ENCODE data around the gene FNDC3A. TPM values are rescaled to one million over a fixed set of nuclear protein-coding genes. Genes with fewer than 3 reads are reported as not detected.
A peak's percentile ranks its signal among the peaks of the same experiment; 100 is the strongest.
"Not testable (repeated sequence)": the region's sequence is repeated elsewhere in the genome, so short reads cannot be mapped to it uniquely, and the experiment has no call there.

Gene FNDC3A
- total and polyA plus RNA-seq, 8 donors: 13.0 to 131 (median 26.2) TPM

GRCh38 chr13:49140910-49141611 lies 165.3 kb downstream of the FNDC3A start:
- H3K9me3 ChIP-seq: no peaks in the 10 kb centered on the region
- H3K36me3 ChIP-seq: peaks cover 21 to 89% (median 74%) of the 10 kb centered on the region in 4 donors
- no peak overlapping the region for H3K4me3 ChIP-seq
- no peak overlapping the region for H3K27ac ChIP-seq
- H3K27me3 ChIP-seq: no peaks in the 10 kb centered on the region
- no peak for DNase-seq
- H3K4me1 ChIP-seq: peaks cover 0 to 6% (median 0%) of the 10 kb centered on the region in 4 donors
- intact Hi-C loops (cut with DNase I; ENCODE audit: low total_unique reads): no loop called here
- TF ChIP-seq POLR2AphosphoS5 (IDR thresholded peaks at IDR 0.05): no peak
- TF ChIP-seq CTCF (IDR thresholded peaks at IDR 0.05): no peak
- no peak for TF ChIP-seq EP300 (IDR thresholded peaks at IDR 0.05)
- no peak for TF ChIP-seq POLR2A (IDR thresholded peaks at IDR 0.05)

- H3K4me3 ChIP-seq: peak overlapping the region in 1 of 4 donors; percentile 2
- intact Hi-C loops (cut with DNase I; ENCODE audit: low total_unique reads): no loop called here
- no peaks in the 10 kb centered on the region for H3K27me3 ChIP-seq
- WGBS, 5 donors: 42 to 61% (median 52%) methylated on average over 2 of the region's 2 CpGs
- peaks cover 0 to 24% (median 13%) of the 10 kb centered on the region in 4 donors for H3K9me3 ChIP-seq
- peaks cover 0 to 11% (median 4%) of the 10 kb centered on the region in 4 donors for H3K4me1 ChIP-seq
- H3K27ac ChIP-seq: peak overlapping the region in 4 of 5 donors; percentile 39 to 67 (median 42)
- peaks cover 4 to 91% (median 82%) of the 10 kb centered on the region in 4 donors for H3K36me3 ChIP-seq
- TF ChIP-seq EP300 (IDR thresholded peaks at IDR 0.05) (no peak), POLR2AphosphoS5 (IDR thresholded peaks at IDR 0.05) (no peak), CTCF (IDR thresholded peaks at IDR 0.05) (no peak), POLR2A (IDR thresholded peaks at IDR 0.05) (no peak)
- peak in 1 of 2 donors; percentile 41 for DNase-seq
Measured at GRCh38 chr13:49146950-49147355, 171.2 kb downstream of the FNDC3A start.

- no peak overlapping the region for H3K27ac ChIP-seq
- 88 to 100% (median 95%) methylated on average over 1 of the region's 1 CpG for WGBS, 5 donors
- no peak for DNase-seq
- H3K4me1 ChIP-seq: peaks cover 0 to 11% (median 4%) of the 10 kb centered on the region in 4 donors
- peaks cover 4 to 82% (median 74%) of the 10 kb centered on the region in 4 donors for H3K36me3 ChIP-seq
- peaks cover 0 to 24% (median 14%) of the 10 kb centered on the region in 4 donors for H3K9me3 ChIP-seq
- no peaks in the 10 kb centered on the region for H3K27me3 ChIP-seq
- intact Hi-C loops (cut with DNase I; ENCODE audit: low total_unique reads): no loop called here
- no peak overlapping the region for H3K4me3 ChIP-seq
- TF ChIP-seq EP300 (IDR thresholded peaks at IDR 0.05): no peak
- TF ChIP-seq POLR2AphosphoS5 (IDR thresholded peaks at IDR 0.05): no peak
- no peak for TF ChIP-seq CTCF (IDR thresholded peaks at IDR 0.05)
- TF ChIP-seq POLR2A (IDR thresholded peaks at IDR 0.05): no peak
Measured at GRCh38 chr13:49148405-49148804, 172.7 kb downstream of the FNDC3A start.

- H3K27ac ChIP-seq; H3K9me3 ChIP-seq; intact Hi-C loops (cut with DNase I; ENCODE audit: low total_unique reads); H3K27me3 ChIP-seq; H3K4me3 ChIP-seq; DNase-seq; H3K4me1 ChIP-seq: not testable (repeated sequence)
- H3K36me3 ChIP-seq: peaks cover 3 to 21% (median 19%) of the 10 kb centered on the region in 4 donors
- WGBS, 5 donors: 92 to 95% (median 94%) methylated on average over 31 to 35 of the region's 35 CpGs
Measured at GRCh38 chr13:49157955-49158584, 182.4 kb downstream of the FNDC3A start.

- Histone ChIP-seq H3K36me3 (peaks cover 13 to 69% (median 57%) of the 10 kb centered on the region in 4 donors), H3K9me3 (peaks cover 0 to 23% (median 20%) of the 10 kb centered on the region in 4 donors)
- WGBS, 5 donors: 96 to 100% (median 98%) methylated on average over 4 to 8 of the region's 8 CpGs
- DNase-seq; H3K4me3 ChIP-seq; H3K27ac ChIP-seq; H3K27me3 ChIP-seq; H3K4me1 ChIP-seq; intact Hi-C loops (cut with DNase I; ENCODE audit: low total_unique reads): not testable (repeated sequence)
Measured at GRCh38 chr13:49163162-49163561, 187.4 kb downstream of the FNDC3A start.

Measured in stomach (tissue), 9 donors.